Kidney (tissue), 14 donors: ENCODE data around the gene DSE. TPM values are rescaled to one million over a fixed set of nuclear protein-coding genes. Genes with fewer than 3 reads are reported as not detected.

ENCODE experiments used
- DNase-seq, 5 donors: peaks; one replicate each; pipeline ENCODE4 v3.0.0-alpha.2; 2013 to 2020
- FAIRE-seq: peaks from 2 replicates; lab custom pipeline; 2012; peaks lifted over from hg19 to GRCh38; lab: Jason Lieb, UNC
- H3K27ac ChIP-seq, 2 donors: one replicate each; pipeline ENCODE4 v1.7.0; 2013; ENCODE audit warnings: low read depth in 2 of 2, low read length in 2 of 2, inconsistent platforms in 1 of 2
- H3K27me3 ChIP-seq: one replicate; pipeline ENCODE4 v1.7.1; 2013; ENCODE audit warnings: low read length, inconsistent platforms; ENCODE audit not compliant: control insufficient read depth, insufficient read depth
- H3K36me3 ChIP-seq, 3 donors: one replicate each; pipeline versions ENCODE4 v1.7.0 to v1.7.1; 2013; ENCODE audit warnings: low read length in 3 of 3, control low read depth in 1 of 3, inconsistent platforms in 1 of 3; ENCODE audit not compliant: insufficient read depth in 3 of 3, control insufficient read depth in 2 of 3
- H3K4me1 ChIP-seq, 3 donors: one replicate each; pipeline versions ENCODE4 v1.7.0 to v1.7.1; 2013; ENCODE audit warnings: low read length in 3 of 3, inconsistent platforms in 1 of 3, low read depth in 1 of 3; ENCODE audit not compliant: control insufficient read depth in 2 of 3, insufficient read depth in 2 of 3
- H3K4me3 ChIP-seq, 3 donors: one replicate each; pipeline versions ENCODE4 v1.7.0 to v1.8.1; 2013; ENCODE audit warnings: low read length in 3 of 3, control low read depth in 1 of 3, inconsistent platforms in 1 of 3
- H3K9ac ChIP-seq, 3 donors: one replicate each; pipeline versions ENCODE4 v1.7.0 to v1.7.1; 2013; ENCODE audit warnings: low read length in 3 of 3, control low read depth in 1 of 3, inconsistent platforms in 1 of 3
- H3K9me3 ChIP-seq, 3 donors: one replicate each; pipeline versions ENCODE4 v1.7.0 to v1.7.1; 2013; ENCODE audit warnings: low read length in 3 of 3, control low read depth in 1 of 3, inconsistent platforms in 1 of 3; ENCODE audit not compliant: control insufficient read depth in 2 of 3, insufficient read depth in 1 of 3
- intact Hi-C: fragments of 100-400 bp; cut with DNase I; formaldehyde crosslinking; loops from one replicate; pipeline ENCODE4 v1.11.1; 2022
- polyA plus RNA-seq: library from polyadenylated mRNA; stranded (reverse); fragments of 350-450 nt; fragmentation: Illumina TruSeq; extraction: RNeasy Lipid Tissue Mini Kit (QIAGEN cat#74804); gene quantifications from one replicate; pipeline ENCODE4 v1.2.3, GENCODE V29; 2014; ENCODE audit warnings: low read depth, low replicate concordance; ENCODE audit not compliant: insufficient read depth
- total RNA-seq: library from RNA; stranded (reverse); fragmentation: NEBNext Ultra II Directional; extraction: Animal tissue kit (Norgen Biotek cat#: 25700); gene quantifications from one replicate; pipeline ENCODE4 v1.2.1, GENCODE V29; 2021
- TF ChIP-seq, protein P1 (sequence below): IDR thresholded peaks from 3 replicates; pipeline ENCODE4 v1.5.1; 2012; ENCODE audit warnings: mild to moderate bottlenecking, moderate library complexity, borderline replicate concordance; ENCODE audit not compliant: insufficient read depth; ENCODE audit errors: extremely low read depth
- donor health status: control.
- donor health status: control.
- donor health status: control.
- donor health status: control.
- donor health status: control.
- donor health status: DM: yes; HTN: yes; CAD: no.
- donor health status: Normal renal cell carcinoma (clear cell type).

DSE gene
- total and polyA plus RNA-seq, 2 donors from 2014 or later, result 6.9 to 47.7 TPM

DNA sequence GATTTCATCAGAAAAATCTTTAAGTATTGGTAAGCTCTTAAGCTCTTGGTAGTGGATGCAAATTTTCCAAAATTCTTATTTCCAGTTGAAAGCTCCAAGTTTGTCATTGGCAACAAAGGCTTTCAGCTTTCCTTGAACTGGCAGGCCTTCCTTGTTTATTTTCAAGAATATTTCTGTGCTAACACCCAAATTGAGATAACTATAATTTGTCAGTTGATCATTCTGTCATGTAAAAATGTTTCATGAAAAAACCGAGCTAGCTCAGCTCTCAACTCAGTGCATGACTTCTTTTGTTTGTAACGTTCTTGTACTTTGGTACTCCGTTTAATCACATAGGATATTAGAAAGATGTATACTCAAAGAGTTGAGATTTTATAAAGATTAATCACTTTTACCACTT lies 51.5 kb downstream of the DSE start:
- no peaks in the 10 kb centered on the region for H3K9me3 ChIP-seq
- no peak overlapping the region for H3K4me3 ChIP-seq
- intact Hi-C loops, result no loop called here
- H3K4me1 ChIP-seq, result no peaks in the 10 kb centered on the region
- DNase-seq (no peak), FAIRE-seq (no peak)
- TF ChIP-seq, protein P1, sequence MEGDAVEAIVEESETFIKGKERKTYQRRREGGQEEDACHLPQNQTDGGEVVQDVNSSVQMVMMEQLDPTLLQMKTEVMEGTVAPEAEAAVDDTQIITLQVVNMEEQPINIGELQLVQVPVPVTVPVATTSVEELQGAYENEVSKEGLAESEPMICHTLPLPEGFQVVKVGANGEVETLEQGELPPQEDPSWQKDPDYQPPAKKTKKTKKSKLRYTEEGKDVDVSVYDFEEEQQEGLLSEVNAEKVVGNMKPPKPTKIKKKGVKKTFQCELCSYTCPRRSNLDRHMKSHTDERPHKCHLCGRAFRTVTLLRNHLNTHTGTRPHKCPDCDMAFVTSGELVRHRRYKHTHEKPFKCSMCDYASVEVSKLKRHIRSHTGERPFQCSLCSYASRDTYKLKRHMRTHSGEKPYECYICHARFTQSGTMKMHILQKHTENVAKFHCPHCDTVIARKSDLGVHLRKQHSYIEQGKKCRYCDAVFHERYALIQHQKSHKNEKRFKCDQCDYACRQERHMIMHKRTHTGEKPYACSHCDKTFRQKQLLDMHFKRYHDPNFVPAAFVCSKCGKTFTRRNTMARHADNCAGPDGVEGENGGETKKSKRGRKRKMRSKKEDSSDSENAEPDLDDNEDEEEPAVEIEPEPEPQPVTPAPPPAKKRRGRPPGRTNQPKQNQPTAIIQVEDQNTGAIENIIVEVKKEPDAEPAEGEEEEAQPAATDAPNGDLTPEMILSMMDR, result no peak
- H3K36me3 ChIP-seq, result peaks cover 0 to 3% (median 0%) of the 10 kb centered on the region in 3 donors
- no peaks in the 10 kb centered on the region for H3K27me3 ChIP-seq
- no peak overlapping the region for H3K9ac ChIP-seq
- no peak overlapping the region for H3K27ac ChIP-seq

DNA sequence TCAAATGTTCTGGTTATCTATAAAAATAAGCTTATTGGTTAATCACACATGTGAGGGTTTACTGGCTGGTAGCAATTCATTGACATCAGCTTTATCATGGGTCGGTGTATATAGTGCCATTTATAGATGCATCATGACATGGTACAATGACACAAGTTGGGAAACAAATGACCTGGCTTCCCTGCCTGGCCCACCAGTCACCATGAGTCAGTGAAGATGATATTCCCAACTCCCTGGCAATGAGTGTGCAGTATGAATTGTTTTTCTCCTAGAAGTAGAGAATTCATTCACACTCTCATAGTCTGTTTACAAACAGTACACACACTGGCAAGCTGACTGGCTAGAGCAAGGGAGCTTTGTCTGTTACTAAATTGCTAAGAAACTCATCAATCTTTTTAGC lies 53.3 kb downstream of the DSE start:
- no peak overlapping the region for H3K9ac ChIP-seq
- no peak overlapping the region for H3K4me3 ChIP-seq
- no peak overlapping the region for H3K27ac ChIP-seq
- H3K4me1 ChIP-seq, result no peaks in the 10 kb centered on the region
- no peaks in the 10 kb centered on the region for H3K27me3 ChIP-seq
- DNase-seq (no peak), FAIRE-seq (no peak)
- H3K36me3 ChIP-seq, result peaks cover 0 to 3% (median 0%) of the 10 kb centered on the region in 3 donors
- intact Hi-C loops, result no loop called here
- TF ChIP-seq, protein P1, result no peak
- no peaks in the 10 kb centered on the region for H3K9me3 ChIP-seq

DNA sequence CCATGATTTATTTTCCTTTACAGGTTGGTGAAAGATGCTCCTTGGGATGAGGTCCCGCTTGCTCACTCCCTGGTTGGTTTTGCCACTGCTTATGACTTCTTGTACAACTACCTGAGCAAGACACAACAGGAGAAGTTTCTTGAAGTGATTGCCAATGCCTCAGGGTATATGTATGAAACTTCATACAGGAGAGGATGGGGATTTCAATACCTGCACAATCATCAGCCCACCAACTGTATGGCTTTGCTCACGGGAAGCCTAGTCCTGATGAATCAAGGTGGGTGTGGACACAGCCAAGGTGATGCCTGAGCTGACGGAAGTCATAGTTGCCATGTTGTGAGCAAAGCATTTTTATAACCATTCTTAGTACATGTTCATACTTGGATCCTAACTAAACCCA lies 55.8 kb downstream of the DSE start:
- Histone ChIP-seq H3K9me3 (no peaks in the 10 kb centered on the region), H3K4me1 (no peaks in the 10 kb centered on the region), H3K4me3 (no peak overlapping the region), H3K27ac (no peak overlapping the region), H3K36me3 (peaks cover 0 to 3% (median 0%) of the 10 kb centered on the region in 3 donors), H3K27me3 (no peaks in the 10 kb centered on the region), H3K9ac (no peak overlapping the region)
- TF ChIP-seq, protein P1, result no peak
- DNase-seq (no peak), FAIRE-seq (no peak)
- intact Hi-C loops, result no loop called here

DNA sequence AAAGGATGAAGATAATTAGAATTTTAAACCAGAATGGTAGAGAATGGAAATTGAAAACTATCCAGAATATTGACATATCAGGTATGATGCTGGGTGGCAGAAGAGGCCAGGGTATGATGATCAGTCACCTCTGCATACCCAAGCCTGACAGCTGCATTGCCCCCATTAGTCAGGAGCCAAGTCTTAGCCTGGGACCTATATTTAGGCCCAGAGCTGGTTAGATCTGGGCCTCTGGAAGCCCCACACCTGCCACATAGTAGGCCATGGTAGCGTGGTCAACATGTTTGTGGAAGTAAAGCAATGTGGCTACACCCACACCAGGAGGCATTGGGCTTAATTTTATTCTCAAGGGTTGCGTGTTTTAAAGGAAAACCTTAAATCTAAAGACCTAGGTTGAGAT lies 58.4 kb downstream of the DSE start:
- Histone ChIP-seq H3K27ac (no peak overlapping the region), H3K27me3 (no peaks in the 10 kb centered on the region), H3K9me3 (no peaks in the 10 kb centered on the region), H3K36me3 (peaks cover 0 to 3% (median 0%) of the 10 kb centered on the region in 3 donors), H3K9ac (no peak overlapping the region), H3K4me1 (no peaks in the 10 kb centered on the region), H3K4me3 (no peak overlapping the region)
- no peak for DNase-seq
- intact Hi-C loops, result no loop called here
- FAIRE-seq, result no peak
- TF ChIP-seq, protein P1, result no peak
